Esophagus (tissue), 2 donors: ENCODE results near the gene CRIP2. TPM values are rescaled to one million over a fixed set of nuclear protein-coding genes. Genes with fewer than 3 reads are reported as not detected.

Source experiments
- H3K27ac ChIP-seq, 2 donors: one replicate each; pipeline ENCODE4 v1.5.1; 2013; ENCODE audit warnings: low read depth in 2 of 2, mild to moderate bottlenecking in 2 of 2, inconsistent platforms in 1 of 2, low read length in 1 of 2, moderate library complexity in 1 of 2
- H3K27me3 ChIP-seq, 2 donors: one replicate each; pipeline ENCODE4 v1.6.1; 2013; ENCODE audit warnings: low read length in 2 of 2, control low read depth in 1 of 2, mild to moderate bottlenecking in 1 of 2; ENCODE audit not compliant: insufficient read depth in 2 of 2, control insufficient read depth in 1 of 2
- H3K36me3 ChIP-seq, 2 donors: one replicate each; pipeline ENCODE4 v1.6.1; 2013; ENCODE audit warnings: low read length in 1 of 2; ENCODE audit not compliant: control insufficient read depth in 2 of 2, insufficient read depth in 2 of 2
- H3K4me1 ChIP-seq, 2 donors: one replicate each; pipeline ENCODE4 v1.6.1; 2013; ENCODE audit warnings: low read length in 1 of 2; ENCODE audit not compliant: control insufficient read depth in 2 of 2, insufficient read depth in 2 of 2
- H3K4me3 ChIP-seq, 2 donors: one replicate each; pipeline ENCODE4 v1.5.1; 2013; ENCODE audit warnings: low read length in 2 of 2, mild to moderate bottlenecking in 2 of 2, low read depth in 1 of 2, moderate library complexity in 1 of 2
- H3K9me3 ChIP-seq, 2 donors: one replicate each; pipeline ENCODE4 v1.6.1; 2013; ENCODE audit warnings: mild to moderate bottlenecking in 2 of 2, low read depth in 1 of 2, low read length in 1 of 2, moderate library complexity in 1 of 2; ENCODE audit not compliant: control insufficient read depth in 2 of 2, insufficient read depth in 1 of 2
- WGBS, 2 donors: extraction: QIAGEN DNeasy Blood & Tissue Kit; methylation state at CpG; one replicate each; pipeline ENCODE4 v1.1.7; 2013; 5-methylcytosine and 5-hydroxymethylcytosine counted together
- polyA plus RNA-seq, 2 donors: library from polyadenylated mRNA; stranded (reverse); fragments of 200-250 nt; gene quantifications; one replicate each; pipeline ENCODE4 v1.2.3, GENCODE V29; 2013
- donor health status: healthy with polysubstance abuse.
- donor health status: Bipolar disorder and iron deficiency.

The CRIP2 gene
- polyA plus RNA-seq, 2 donors = 99.5 to 145 TPM

DNA sequence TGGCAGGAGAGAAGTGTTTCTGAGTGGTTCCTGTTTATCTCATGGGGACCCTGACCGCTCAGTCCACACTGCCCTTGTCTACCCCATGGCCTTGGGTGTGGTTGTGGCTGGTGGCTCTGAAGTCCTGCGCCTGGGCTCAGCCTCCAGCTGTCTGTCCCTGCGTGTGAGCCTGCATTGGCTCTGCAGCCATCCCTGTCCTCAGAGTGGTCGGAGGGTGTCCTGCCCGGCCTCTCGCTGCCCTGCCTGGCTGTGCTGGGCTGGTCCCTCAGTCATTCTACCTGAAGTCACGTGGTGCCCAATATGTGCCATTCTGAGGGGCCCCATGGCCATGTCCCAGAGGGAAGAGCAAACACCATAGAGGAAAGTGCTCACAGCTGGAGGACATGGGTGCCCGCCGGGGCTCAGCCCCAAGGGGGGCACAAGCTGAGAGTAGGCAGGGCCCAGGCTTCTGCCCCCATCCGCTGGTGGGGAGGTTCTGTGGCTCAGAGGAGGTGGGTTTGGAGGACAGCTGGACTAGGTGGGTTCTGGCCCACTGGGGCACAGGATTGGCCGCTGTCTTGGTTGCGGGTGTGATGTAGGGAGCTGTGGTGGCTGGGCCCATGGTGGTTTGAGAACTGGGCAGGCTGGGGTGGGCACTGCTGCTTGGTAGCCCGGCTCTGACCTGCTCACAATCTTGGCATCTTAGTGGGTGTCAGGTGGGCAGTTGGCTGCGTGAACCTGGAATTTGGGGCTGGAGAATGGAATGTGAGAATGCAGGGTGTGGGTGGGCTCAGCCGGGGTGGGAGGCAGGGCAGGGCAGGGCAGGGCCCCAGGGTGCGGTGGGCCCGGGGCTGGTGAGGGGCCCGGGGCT, 28.1 kb downstream of the CRIP2 start:
- no peak overlapping the region for H3K27ac ChIP-seq
- H3K4me3 ChIP-seq = no peak overlapping the region
- WGBS, 2 donors = 81 to 85% methylated on average over 17 to 18 of the region's 18 CpGs
- H3K9me3 ChIP-seq = no peaks in the 10 kb centered on the region
- no peaks in the 10 kb centered on the region for H3K27me3 ChIP-seq
- H3K36me3 ChIP-seq = peaks cover 0 to 9% of the 10 kb centered on the region in 2 donors
- peaks cover 0 to 3% of the 10 kb centered on the region in 2 donors for H3K4me1 ChIP-seq

DNA sequence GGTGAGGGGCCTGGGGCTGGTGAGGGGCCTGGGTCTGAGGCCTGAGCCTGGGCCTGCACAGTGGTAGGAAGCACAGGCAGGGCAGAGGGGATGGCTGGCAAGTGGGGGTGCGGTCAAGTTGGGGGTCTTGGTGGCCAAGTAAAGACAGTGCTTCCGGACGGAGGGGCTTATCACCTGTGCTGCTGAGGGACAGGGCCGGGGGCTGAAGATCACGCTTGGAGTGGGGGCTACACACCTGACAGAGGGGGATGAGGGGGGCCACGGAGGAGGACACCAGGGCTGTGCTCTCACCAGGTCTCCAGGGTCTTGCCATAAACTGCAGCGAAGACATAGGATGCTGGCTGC, 28.6 kb downstream of the CRIP2 start:
- no peak overlapping the region for H3K4me3 ChIP-seq
- H3K27ac ChIP-seq = no peak overlapping the region
- peaks cover 0 to 5% of the 10 kb centered on the region in 2 donors for H3K36me3 ChIP-seq
- H3K4me1 ChIP-seq = peaks cover 0 to 3% of the 10 kb centered on the region in 2 donors
- H3K9me3 ChIP-seq = no peaks in the 10 kb centered on the region
- no peaks in the 10 kb centered on the region for H3K27me3 ChIP-seq
- 84 to 90% methylated on average over 7 of the region's 7 CpGs for WGBS, 2 donors

DNA sequence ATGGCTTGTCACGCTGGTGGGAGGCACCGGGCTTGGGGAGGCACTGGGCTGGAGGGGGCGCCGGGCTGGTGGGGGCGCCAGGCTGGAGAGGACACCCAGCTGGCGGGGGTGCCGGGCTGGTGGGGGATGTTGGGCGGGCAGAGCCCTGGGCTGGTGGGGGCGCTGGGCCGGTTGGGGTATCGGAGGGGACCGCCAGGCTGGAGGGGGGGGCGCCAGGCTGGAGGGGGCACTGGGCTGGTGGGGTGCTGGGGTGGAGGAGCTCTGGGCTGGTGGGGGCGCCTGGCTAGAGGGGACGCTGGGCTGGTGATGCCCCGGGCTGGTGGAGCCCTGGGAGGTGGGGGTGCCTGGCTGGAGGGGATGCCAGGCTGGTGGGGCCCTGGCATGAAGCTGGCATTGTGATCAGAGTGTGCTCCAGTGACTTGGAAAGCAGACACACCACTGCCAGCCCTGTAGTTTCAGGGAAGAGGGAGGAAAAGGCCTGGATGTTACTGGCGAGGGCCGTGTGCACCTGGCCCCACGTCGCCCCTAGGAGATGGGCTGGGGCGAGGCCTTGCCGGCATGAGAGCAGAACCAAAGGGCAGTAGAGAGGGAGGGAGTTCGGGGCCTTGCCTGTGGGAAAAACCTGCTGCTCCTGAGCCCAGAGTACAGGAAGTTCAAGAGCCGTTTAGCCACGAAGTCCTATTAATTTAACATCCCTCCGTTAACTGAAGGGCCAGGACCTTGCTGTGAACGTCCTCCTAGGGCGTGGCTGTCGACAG, 29.5 kb downstream of the CRIP2 start:
- Histone ChIP-seq H3K4me3 (no peak overlapping the region), H3K27me3 (no peaks in the 10 kb centered on the region), H3K36me3 (no peaks in the 10 kb centered on the region), H3K9me3 (no peaks in the 10 kb centered on the region), H3K27ac (no peak overlapping the region), H3K4me1 (peaks cover 0 to 3% of the 10 kb centered on the region in 2 donors)
- WGBS, 2 donors = 70 to 72% methylated on average over 26 to 29 of the region's 29 CpGs

- WGBS, 2 donors = 91 to 93% methylated on average over 16 of the region's 16 CpGs
- Histone ChIP-seq H3K4me1 (peaks cover 0 to 3% of the 10 kb centered on the region in 2 donors), H3K36me3 (no peaks in the 10 kb centered on the region), H3K27ac (no peak overlapping the region), H3K4me3 (no peak overlapping the region), H3K9me3 (no peaks in the 10 kb centered on the region), H3K27me3 (no peaks in the 10 kb centered on the region)
Measured at GRCh38 chr14:105505101-105505500, 30.5 kb downstream of the CRIP2 start.

- H3K4me3 ChIP-seq = no peak overlapping the region
- WGBS, 2 donors = 72 to 79% methylated on average over 17 of the region's 17 CpGs
- no peaks in the 10 kb centered on the region for H3K36me3 ChIP-seq
- H3K27ac ChIP-seq = no peak overlapping the region
- H3K4me1 ChIP-seq = no peaks in the 10 kb centered on the region
- H3K27me3 ChIP-seq = no peaks in the 10 kb centered on the region
- H3K9me3 ChIP-seq = no peaks in the 10 kb centered on the region
Measured at GRCh38 chr14:105507247-105507646, 32.6 kb downstream of the CRIP2 start.

DNA sequence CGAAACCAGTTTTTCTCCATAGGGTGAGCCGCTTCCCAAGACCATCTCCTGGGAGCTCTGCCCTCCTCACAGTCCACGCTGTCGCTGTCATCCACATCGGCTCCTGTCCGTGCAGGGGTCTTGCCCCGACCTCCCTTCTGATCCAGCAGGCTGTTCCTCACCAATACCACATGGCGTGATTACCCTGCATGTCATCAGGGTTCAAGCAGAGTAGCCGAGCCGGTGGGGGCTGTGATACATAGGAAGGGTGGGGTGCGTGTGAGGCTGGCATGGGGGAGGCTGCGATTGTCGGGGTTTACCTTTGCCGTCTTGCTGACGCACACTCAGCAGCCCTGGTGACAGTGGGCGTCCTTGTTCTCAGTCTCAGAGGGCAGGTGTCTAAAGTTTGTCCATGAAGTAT, 33.4 kb downstream of the CRIP2 start:
- no peaks in the 10 kb centered on the region for H3K4me1 ChIP-seq
- H3K36me3 ChIP-seq = no peaks in the 10 kb centered on the region
- H3K27me3 ChIP-seq = no peaks in the 10 kb centered on the region
- no peak overlapping the region for H3K27ac ChIP-seq
- no peak overlapping the region for H3K4me3 ChIP-seq
- 75 to 82% methylated on average over 16 of the region's 16 CpGs for WGBS, 2 donors
- H3K9me3 ChIP-seq = no peaks in the 10 kb centered on the region

GRCh38 chr14:105508601-105509000, 34.0 kb downstream of the CRIP2 start:
- no peaks in the 10 kb centered on the region for H3K27me3 ChIP-seq
- H3K4me1 ChIP-seq = no peaks in the 10 kb centered on the region
- no peaks in the 10 kb centered on the region for H3K9me3 ChIP-seq
- no peak overlapping the region for H3K27ac ChIP-seq
- no peaks in the 10 kb centered on the region for H3K36me3 ChIP-seq
- H3K4me3 ChIP-seq = no peak overlapping the region
- WGBS, 2 donors = 91 to 95% methylated on average over 12 of the region's 12 CpGs

DNA sequence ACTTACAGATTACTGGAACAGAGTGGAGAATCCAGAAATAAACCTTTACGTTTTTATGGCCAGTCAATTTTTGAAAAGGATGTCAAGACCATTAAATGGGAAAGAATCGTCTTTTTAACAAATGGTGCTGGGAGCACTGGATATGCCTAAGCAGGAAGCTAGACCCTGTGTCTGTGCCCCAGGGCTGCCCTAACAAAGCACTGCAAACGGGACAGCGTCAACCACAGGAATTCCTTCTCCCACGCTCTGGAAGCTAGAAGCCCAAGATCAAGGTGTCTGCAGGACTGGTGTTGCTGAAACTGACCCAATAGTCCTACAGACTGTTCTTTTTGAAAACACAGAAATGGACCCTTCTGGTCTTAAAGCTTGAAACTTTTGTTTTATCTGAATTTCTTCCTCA, 42.5 kb downstream of the CRIP2 start:
- Histone ChIP-seq H3K27ac (no peak overlapping the region), H3K4me3 (no peak overlapping the region), H3K9me3 (no peaks in the 10 kb centered on the region), H3K36me3 (no peaks in the 10 kb centered on the region), H3K4me1 (no peaks in the 10 kb centered on the region), H3K27me3 (no peaks in the 10 kb centered on the region)
- 46 to 68% methylated on average over 5 of the region's 5 CpGs for WGBS, 2 donors

DNA sequence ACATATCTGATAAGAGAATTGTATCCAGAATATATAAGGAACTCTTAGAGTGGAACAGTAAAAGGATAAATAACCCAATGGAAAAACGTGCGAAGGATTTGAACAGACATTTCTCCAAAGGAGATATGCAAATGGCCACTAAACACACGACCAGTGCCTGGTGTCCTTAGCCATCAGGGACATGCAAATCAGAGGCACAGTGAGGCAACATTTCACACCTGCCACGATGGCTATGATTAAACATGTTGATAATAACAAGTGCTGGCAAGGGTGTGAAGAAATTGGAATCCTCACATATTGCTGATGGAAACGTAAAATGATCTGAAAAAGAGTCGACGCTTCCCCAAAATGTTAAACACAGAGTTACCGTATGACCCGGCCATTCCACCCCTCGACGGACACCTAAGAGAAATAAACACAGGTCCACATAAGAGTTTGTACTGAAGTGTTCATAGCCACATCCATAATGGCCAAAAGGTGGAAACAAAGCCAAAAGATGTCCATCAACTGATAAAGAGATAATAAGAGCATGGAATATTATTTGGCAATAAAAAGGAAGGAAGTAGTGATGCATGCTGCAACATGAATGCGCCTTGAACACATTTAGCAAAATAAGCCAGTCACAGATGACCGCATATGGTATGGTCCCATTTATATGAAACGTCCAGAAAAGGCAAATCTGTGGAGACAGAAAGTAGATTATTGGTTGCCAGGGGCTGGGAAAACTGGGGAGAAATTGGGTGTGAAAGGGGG, 45.5 kb downstream of the CRIP2 start:
- no peaks in the 10 kb centered on the region for H3K9me3 ChIP-seq
- WGBS, 2 donors = 66 to 70% methylated on average over 14 of the region's 14 CpGs
- H3K4me3 ChIP-seq = no peak overlapping the region
- no peaks in the 10 kb centered on the region for H3K36me3 ChIP-seq
- no peaks in the 10 kb centered on the region for H3K27me3 ChIP-seq
- no peak overlapping the region for H3K27ac ChIP-seq
- no peaks in the 10 kb centered on the region for H3K4me1 ChIP-seq
